GM12878 (cell line): Measurements from ENCODE around the gene GLIPR2.

ENCODE experiments used
- ATF3 ChIP-seq: IDR thresholded peaks from 2 replicates; pipeline ENCODE4 v1.6.1; 2011; ENCODE audit warnings: low read depth, mild to moderate bottlenecking, low read length, moderate library complexity, borderline replicate concordance; ENCODE audit errors: extremely low read depth
- CTCF ChIP-seq, 3 experiments: IDR thresholded peaks in 2 of 3; conservative IDR thresholded peaks in 1 of 3; 2 replicates each; pipeline ENCODE4 v1.5.1; 2011; ENCODE audit warnings: low read depth in 3 of 3, low read length in 3 of 3, mild to moderate bottlenecking in 3 of 3, control low read depth in 2 of 3, moderate library complexity in 2 of 3, inconsistent platforms in 1 of 3, mixed read lengths in 1 of 3; ENCODE audit not compliant: control insufficient read depth in 2 of 3, insufficient read depth in 1 of 3; ENCODE audit errors: extremely low read depth in 1 of 3
- EZH2 ChIP-seq: IDR thresholded peaks from 2 replicates; pipeline ENCODE4 v1.6.1; 2012; ENCODE audit warnings: low read depth, mild to moderate bottlenecking, control low read depth, inconsistent platforms, low read length, borderline replicate concordance; ENCODE audit not compliant: control insufficient read depth
- PBX3 ChIP-seq: IDR thresholded peaks from 2 replicates; pipeline ENCODE4 v1.6.1; 2011; ENCODE audit warnings: mild to moderate bottlenecking, low read depth, low read length, moderate library complexity; ENCODE audit not compliant: insufficient replicate concordance
- POLR2A ChIP-seq: IDR thresholded peaks from 2 replicates; pipeline ENCODE4 v1.6.1; 2011; ENCODE audit warnings: low read depth, mild to moderate bottlenecking, low read length
- RAD51 ChIP-seq: fragments of 450-650 bp; IDR thresholded peaks from 2 replicates; pipeline ENCODE4 v1.6.1; 2016; ENCODE audit warnings: moderate library complexity, mild to moderate bottlenecking, inconsistent platforms
- YY1 ChIP-seq: IDR thresholded peaks from 2 replicates; pipeline ENCODE4 v1.6.1; 2011; ENCODE audit warnings: low read depth, mild to moderate bottlenecking, low read length
- ZBTB40 ChIP-seq: fragments of 450-650 bp; IDR thresholded peaks from 2 replicates; pipeline ENCODE4 v1.6.1; 2016; ENCODE audit warnings: mild to moderate bottlenecking, moderate library complexity, borderline replicate concordance

GRCh38 chr9:36191290-36191645, 54.7 kb downstream of the GLIPR2 start:
- TF ChIP-seq CTCF (IDR thresholded peaks at IDR 0.05 in 2 of 3, conservative IDR thresholded peaks at IDR 0.05 in 1 of 3; ENCODE audit: control insufficient read depth in 2 of 3, extremely low read depth in 1 of 3, insufficient read depth in 1 of 3, low read depth in 3 of 3, low read length in 3 of 3) (no peak), ATF3 (no peak), YY1 (no peak), POLR2A (no peak), EZH2 (no peak), PBX3 (no peak), ZBTB40 (no peak), RAD51 (no peak)
